RCC 7860 (cell line): ENCODE measurements around the gene MED27.
A peak's percentile ranks its signal among the peaks of the same experiment; 100 is the strongest.

Experiments
- DNase-seq: peaks from one replicate; pipeline ENCODE4 v3.0.0-alpha.2; 2015; ENCODE audit warnings: low spot score
- FAIRE-seq: peaks from 2 replicates; lab custom pipeline; 2012; peaks lifted over from hg19 to GRCh38; lab: Jason Lieb, UNC

The MED27 gene

GRCh38 chr9:132079391-132080091 lies at the start of gene MED27:
Gene MED27, minus strand, starts transcription at chr9:132079867. Its CDS starts 23 bp downstream, at chr9:132079844.
- DNase-seq (peak; percentile 76), FAIRE-seq (peak; percentile 63)

GRCh38 chr9:132127888-132128534 lies 48.3 kb upstream of the MED27 start:
- DNase-seq (no peak), FAIRE-seq (no peak)

GRCh38 chr9:132126680-132127236 lies 47.1 kb upstream of the MED27 start:
- no peak for FAIRE-seq
- DNase-seq, result no peak

GRCh38 chr9:132125944-132126679 lies 46.4 kb upstream of the MED27 start:
- FAIRE-seq (no peak), DNase-seq (no peak)

- no peak for FAIRE-seq
These were observed 45.7 kb upstream of the MED27 start for GRCh38 chr9:132125361-132125760.

GRCh38 chr9:132124800-132125199 lies 45.1 kb upstream of the MED27 start:
- no peak for DNase-seq
- FAIRE-seq, result no peak

More at GRCh38 chr9:132125361-132125760, 45.7 kb upstream of the MED27 start:
- DNase-seq, result no peak

GRCh38 chr9:132121021-132121420 lies 41.4 kb upstream of the MED27 start:
- FAIRE-seq (no peak), DNase-seq (no peak)

- DNase-seq, result no peak
- FAIRE-seq, result no peak
These were observed 38.0 kb upstream of the MED27 start for GRCh38 chr9:132117694-132118093.

- no peak for FAIRE-seq
- DNase-seq, result no peak
These were observed 36.9 kb upstream of the MED27 start for GRCh38 chr9:132116583-132116982.

- FAIRE-seq (no peak), DNase-seq (no peak)
These were observed 34.5 kb upstream of the MED27 start for GRCh38 chr9:132114102-132114707.

GRCh38 chr9:132109291-132109690 lies 29.6 kb upstream of the MED27 start:
- FAIRE-seq, result no peak

GRCh38 chr9:132108728-132109127 lies 29.1 kb upstream of the MED27 start:
- no peak for DNase-seq
- FAIRE-seq, result no peak

More at GRCh38 chr9:132109291-132109690, 29.6 kb upstream of the MED27 start:
- no peak for DNase-seq

- FAIRE-seq, result no peak
- DNase-seq, result peak; percentile 17
These were observed 20.2 kb upstream of the MED27 start for GRCh38 chr9:132099741-132100407.

GRCh38 chr9:132099167-132099566 lies 19.5 kb upstream of the MED27 start:
- DNase-seq (no peak), FAIRE-seq (no peak)

GRCh38 chr9:132094314-132094791 lies 14.7 kb upstream of the MED27 start:
- FAIRE-seq (no peak), DNase-seq (peak; percentile 46)

- FAIRE-seq (no peak), DNase-seq (no peak)
These were observed 11.1 kb upstream of the MED27 start for GRCh38 chr9:132090771-132091170.

GRCh38 chr9:132087438-132088030 lies 7.9 kb upstream of the MED27 start:
- DNase-seq (no peak), FAIRE-seq (no peak)

GRCh38 chr9:132082188-132082587 lies 2.5 kb upstream of the MED27 start:
- FAIRE-seq, result no peak

GRCh38 chr9:132078699-132079356 lies 839 bp downstream of the MED27 start:
- FAIRE-seq (no peak), DNase-seq (no peak)

More at GRCh38 chr9:132082188-132082587, 2.5 kb upstream of the MED27 start:
- no peak for DNase-seq
